ENCODE results near the gene LONP2. TPM values are rescaled to one million over a fixed set of nuclear protein-coding genes. Genes with fewer than 3 reads are reported as not detected.
A peak's percentile ranks its signal among the peaks of the same experiment; 100 is the strongest.
"Not testable (repeated sequence)": the region's sequence is repeated elsewhere in the genome, so short reads cannot be mapped to it uniquely, and the experiment has no call there.

Gene LONP2
- total and polyA plus RNA-seq, 3 donors from 2014 or later, result 36.4 to 51.7 (median 51.1) TPM

DNA sequence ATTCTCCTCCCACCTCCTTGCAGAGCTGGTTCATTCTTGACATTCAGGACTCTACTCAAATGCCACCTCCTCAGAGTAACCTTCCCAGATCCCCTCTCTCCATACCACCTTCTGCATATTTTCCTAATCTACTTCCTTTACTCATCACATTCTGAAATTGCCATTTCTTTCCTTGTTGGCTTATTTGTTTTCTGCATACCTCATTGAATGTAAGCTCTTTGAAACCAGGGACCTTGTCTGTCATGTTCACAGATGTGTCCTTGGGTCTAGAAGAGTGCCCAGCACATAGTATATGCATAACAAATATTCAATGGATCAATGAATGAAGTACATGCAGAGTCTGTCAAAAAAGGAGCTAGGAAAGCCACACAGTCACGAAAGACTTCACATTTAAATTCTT is 7.8 kb upstream of the LONP2 start:
- Histone ChIP-seq H3K4me1 (no peaks in the 10 kb centered on the region), H3K36me3 (ENCODE audit: low read depth, missing control alignments) (no peaks in the 10 kb centered on the region), H3K27me3 (no peaks in the 10 kb centered on the region), H3K9me3 (no peaks in the 10 kb centered on the region), H3K4me3 (no peak overlapping the region), H3K27ac (no peak overlapping the region)
- intact Hi-C loops (cut with DNase I; ENCODE audit: low total_unique reads), result no loop called here
- no peak for TF ChIP-seq POLR2A (IDR thresholded peaks at IDR 0.05)
- TF ChIP-seq, protein P1, sequence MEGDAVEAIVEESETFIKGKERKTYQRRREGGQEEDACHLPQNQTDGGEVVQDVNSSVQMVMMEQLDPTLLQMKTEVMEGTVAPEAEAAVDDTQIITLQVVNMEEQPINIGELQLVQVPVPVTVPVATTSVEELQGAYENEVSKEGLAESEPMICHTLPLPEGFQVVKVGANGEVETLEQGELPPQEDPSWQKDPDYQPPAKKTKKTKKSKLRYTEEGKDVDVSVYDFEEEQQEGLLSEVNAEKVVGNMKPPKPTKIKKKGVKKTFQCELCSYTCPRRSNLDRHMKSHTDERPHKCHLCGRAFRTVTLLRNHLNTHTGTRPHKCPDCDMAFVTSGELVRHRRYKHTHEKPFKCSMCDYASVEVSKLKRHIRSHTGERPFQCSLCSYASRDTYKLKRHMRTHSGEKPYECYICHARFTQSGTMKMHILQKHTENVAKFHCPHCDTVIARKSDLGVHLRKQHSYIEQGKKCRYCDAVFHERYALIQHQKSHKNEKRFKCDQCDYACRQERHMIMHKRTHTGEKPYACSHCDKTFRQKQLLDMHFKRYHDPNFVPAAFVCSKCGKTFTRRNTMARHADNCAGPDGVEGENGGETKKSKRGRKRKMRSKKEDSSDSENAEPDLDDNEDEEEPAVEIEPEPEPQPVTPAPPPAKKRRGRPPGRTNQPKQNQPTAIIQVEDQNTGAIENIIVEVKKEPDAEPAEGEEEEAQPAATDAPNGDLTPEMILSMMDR (IDR thresholded peaks at IDR 0.05), result no peak
- DNase-seq, result no peak
- WGBS, 2 donors, result 79 to 90% methylated on average over 1 of the region's 1 CpG

DNA sequence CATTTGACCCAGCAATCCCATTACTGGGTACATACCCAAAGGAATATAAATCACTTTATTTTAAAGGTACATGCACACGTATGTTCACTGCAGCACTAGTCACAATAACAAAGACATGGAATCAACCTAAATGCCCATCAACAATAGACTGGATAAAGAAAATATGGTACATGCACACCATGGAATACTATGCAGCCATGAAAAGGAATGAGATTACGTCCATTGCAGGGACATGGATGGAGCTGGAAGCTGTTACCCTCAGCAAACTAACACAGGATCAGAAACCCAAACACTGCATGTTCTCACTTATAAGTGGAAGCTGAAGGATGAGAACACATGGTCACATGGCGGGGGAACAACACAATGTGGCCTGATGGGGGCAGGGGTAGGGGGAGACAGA is 4.0 kb upstream of the LONP2 start:
- WGBS, 2 donors, result 90 to 96% methylated on average over 3 of the region's 3 CpGs
- H3K9me3 ChIP-seq; DNase-seq; intact Hi-C loops (cut with DNase I; ENCODE audit: low total_unique reads); H3K27me3 ChIP-seq; H3K27ac ChIP-seq; H3K4me3 ChIP-seq; H3K4me1 ChIP-seq; H3K36me3 ChIP-seq (ENCODE audit: low read depth, missing control alignments): not testable (repeated sequence)

- intact Hi-C loops (cut with DNase I; ENCODE audit: low total_unique reads), result no loop called here
- WGBS, 2 donors, result 0 to 1% methylated on average over 8 of the region's 8 CpGs
- DNase-seq, result no peak
Measured at GRCh38 chr16:48244863-48245195, 729 bp downstream of the LONP2 start.

GRCh38 chr16:48246066-48246465 is 2.0 kb downstream of the LONP2 start:
- H3K4me1 ChIP-seq, result peaks cover 9% of the 10 kb centered on the region
- no peaks in the 10 kb centered on the region for H3K9me3 ChIP-seq
- TF ChIP-seq, protein P1 (IDR thresholded peaks at IDR 0.05), result no peak
- no peak for TF ChIP-seq POLR2A (IDR thresholded peaks at IDR 0.05)
- WGBS, 2 donors, result 38 to 41% methylated on average over 2 of the region's 2 CpGs
- intact Hi-C loops (cut with DNase I; ENCODE audit: low total_unique reads), result no loop called here
- DNase-seq, result no peak
- no peaks in the 10 kb centered on the region for H3K27me3 ChIP-seq
- H3K4me3 ChIP-seq, result no peak overlapping the region
- H3K36me3 ChIP-seq (ENCODE audit: low read depth, missing control alignments), result no peaks in the 10 kb centered on the region
- H3K27ac ChIP-seq, result no peak overlapping the region

More at GRCh38 chr16:48244863-48245195, 729 bp downstream of the LONP2 start:
- peaks cover 9% of the 10 kb centered on the region for H3K4me1 ChIP-seq
- peak overlapping the region; percentile 77 to 83 for H3K27ac ChIP-seq
- TF ChIP-seq, protein P1 (IDR thresholded peaks at IDR 0.05), result no peak
- no peak for TF ChIP-seq POLR2A (IDR thresholded peaks at IDR 0.05)
- H3K4me3 ChIP-seq, result peak overlapping the region; percentile 89 to 93
- no peaks in the 10 kb centered on the region for H3K36me3 ChIP-seq (ENCODE audit: low read depth, missing control alignments)
- no peaks in the 10 kb centered on the region for H3K9me3 ChIP-seq
- H3K27me3 ChIP-seq, result no peaks in the 10 kb centered on the region

- 49 to 50% methylated on average over 4 of the region's 4 CpGs for WGBS, 2 donors
- intact Hi-C loops (cut with DNase I; ENCODE audit: low total_unique reads), result no loop called here
- H3K4me3 ChIP-seq, result no peak within 1 kb of the TSS
Measured at GRCh38 chr16:48247311-48247710, 3.2 kb downstream of the LONP2 start, which contains the start of gene ABCC11. Gene ABCC11 (minus strand): TSS chr16:48247539. CDS start chr16:48231921, 15,618 bp downstream.

More at GRCh38 chr16:48247311-48247710, 3.2 kb downstream of the LONP2 start, which contains the start of gene ABCC11:
- TF ChIP-seq POLR2A (IDR thresholded peaks at IDR 0.05), result no peak
- TF ChIP-seq, protein P1 (IDR thresholded peaks at IDR 0.05), result no peak
- no peak within 1 kb of the TSS for H3K27ac ChIP-seq
- H3K4me1 ChIP-seq, result peaks cover 9% of the 10 kb centered on the region
- no peaks in the 10 kb centered on the region for H3K36me3 ChIP-seq (ENCODE audit: low read depth, missing control alignments)
- H3K27me3 ChIP-seq, result no peaks in the 10 kb centered on the region
- H3K9me3 ChIP-seq, result no peaks in the 10 kb centered on the region
- no peak for DNase-seq
